ENCODE measurements around the gene ANXA4. TPM values are rescaled to one million over a fixed set of nuclear protein-coding genes. Genes with fewer than 3 reads are reported as not detected.

ANXA4 gene
- total and polyA plus RNA-seq, 4 donors: 17.6 to 135 (median 59.4) TPM

DNA sequence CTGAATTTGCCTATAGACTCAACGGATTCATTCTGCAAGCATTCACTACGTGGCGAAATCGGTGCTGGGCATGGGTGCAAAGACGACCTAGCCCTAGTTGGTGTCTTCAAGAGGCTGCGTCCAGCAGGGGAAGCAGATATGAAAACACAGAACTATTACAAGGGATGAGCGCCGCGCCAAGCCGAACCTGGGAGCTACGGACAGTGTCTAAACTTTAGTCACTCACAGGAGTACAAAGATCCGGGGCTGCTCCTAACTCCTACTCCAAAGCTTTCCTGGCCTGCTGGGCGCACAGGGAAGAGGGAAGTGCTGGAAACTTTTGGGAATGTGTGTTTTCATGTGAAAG, 732 bp upstream of the ANXA4 start:
- no peaks in the 10 kb centered on the region for H3K36me3 ChIP-seq (ENCODE audit: control insufficient read depth in 4 of 4, insufficient read depth in 3 of 4, low read depth in 1 of 4, low read length in 3 of 4)
- no peaks in the 10 kb centered on the region for H3K27me3 ChIP-seq (ENCODE audit: control insufficient read depth in 4 of 4, insufficient read depth in 4 of 4, low read length in 3 of 4)
- peaks cover 10 to 29% (median 14%) of the 10 kb centered on the region in 4 donors for H3K4me1 ChIP-seq (ENCODE audit: control insufficient read depth in 4 of 4, insufficient read depth in 4 of 4, low read length in 3 of 4)
- TF ChIP-seq FOXA2 (IDR thresholded peaks at IDR 0.05): no peak
- no peak for TF ChIP-seq GABPA (IDR thresholded peaks at IDR 0.05 in 1 of 2, conservative IDR thresholded peaks at IDR 0.05 in 1 of 2)
- TF ChIP-seq RAD21 (IDR thresholded peaks at IDR 0.05): peak in 1 of 2 donors; percentile 20
- TF ChIP-seq, protein P1, sequence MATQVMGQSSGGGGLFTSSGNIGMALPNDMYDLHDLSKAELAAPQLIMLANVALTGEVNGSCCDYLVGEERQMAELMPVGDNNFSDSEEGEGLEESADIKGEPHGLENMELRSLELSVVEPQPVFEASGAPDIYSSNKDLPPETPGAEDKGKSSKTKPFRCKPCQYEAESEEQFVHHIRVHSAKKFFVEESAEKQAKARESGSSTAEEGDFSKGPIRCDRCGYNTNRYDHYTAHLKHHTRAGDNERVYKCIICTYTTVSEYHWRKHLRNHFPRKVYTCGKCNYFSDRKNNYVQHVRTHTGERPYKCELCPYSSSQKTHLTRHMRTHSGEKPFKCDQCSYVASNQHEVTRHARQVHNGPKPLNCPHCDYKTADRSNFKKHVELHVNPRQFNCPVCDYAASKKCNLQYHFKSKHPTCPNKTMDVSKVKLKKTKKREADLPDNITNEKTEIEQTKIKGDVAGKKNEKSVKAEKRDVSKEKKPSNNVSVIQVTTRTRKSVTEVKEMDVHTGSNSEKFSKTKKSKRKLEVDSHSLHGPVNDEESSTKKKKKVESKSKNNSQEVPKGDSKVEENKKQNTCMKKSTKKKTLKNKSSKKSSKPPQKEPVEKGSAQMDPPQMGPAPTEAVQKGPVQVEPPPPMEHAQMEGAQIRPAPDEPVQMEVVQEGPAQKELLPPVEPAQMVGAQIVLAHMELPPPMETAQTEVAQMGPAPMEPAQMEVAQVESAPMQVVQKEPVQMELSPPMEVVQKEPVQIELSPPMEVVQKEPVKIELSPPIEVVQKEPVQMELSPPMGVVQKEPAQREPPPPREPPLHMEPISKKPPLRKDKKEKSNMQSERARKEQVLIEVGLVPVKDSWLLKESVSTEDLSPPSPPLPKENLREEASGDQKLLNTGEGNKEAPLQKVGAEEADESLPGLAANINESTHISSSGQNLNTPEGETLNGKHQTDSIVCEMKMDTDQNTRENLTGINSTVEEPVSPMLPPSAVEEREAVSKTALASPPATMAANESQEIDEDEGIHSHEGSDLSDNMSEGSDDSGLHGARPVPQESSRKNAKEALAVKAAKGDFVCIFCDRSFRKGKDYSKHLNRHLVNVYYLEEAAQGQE (IDR thresholded peaks at IDR 0.05): peak; percentile 26
- TF ChIP-seq SP1 (IDR thresholded peaks at IDR 0.05): no peak
- TF ChIP-seq, protein P2, sequence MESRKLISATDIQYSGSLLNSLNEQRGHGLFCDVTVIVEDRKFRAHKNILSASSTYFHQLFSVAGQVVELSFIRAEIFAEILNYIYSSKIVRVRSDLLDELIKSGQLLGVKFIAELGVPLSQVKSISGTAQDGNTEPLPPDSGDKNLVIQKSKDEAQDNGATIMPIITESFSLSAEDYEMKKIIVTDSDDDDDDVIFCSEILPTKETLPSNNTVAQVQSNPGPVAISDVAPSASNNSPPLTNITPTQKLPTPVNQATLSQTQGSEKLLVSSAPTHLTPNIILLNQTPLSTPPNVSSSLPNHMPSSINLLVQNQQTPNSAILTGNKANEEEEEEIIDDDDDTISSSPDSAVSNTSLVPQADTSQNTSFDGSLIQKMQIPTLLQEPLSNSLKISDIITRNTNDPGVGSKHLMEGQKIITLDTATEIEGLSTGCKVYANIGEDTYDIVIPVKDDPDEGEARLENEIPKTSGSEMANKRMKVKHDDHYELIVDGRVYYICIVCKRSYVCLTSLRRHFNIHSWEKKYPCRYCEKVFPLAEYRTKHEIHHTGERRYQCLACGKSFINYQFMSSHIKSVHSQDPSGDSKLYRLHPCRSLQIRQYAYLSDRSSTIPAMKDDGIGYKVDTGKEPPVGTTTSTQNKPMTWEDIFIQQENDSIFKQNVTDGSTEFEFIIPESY (IDR thresholded peaks at IDR 0.05): no peak
- TF ChIP-seq TAF1 (conservative IDR thresholded peaks at IDR 0.05): no peak
- TF ChIP-seq JUND (IDR thresholded peaks at IDR 0.05): no peak
- no peak for TF ChIP-seq FOXA1 (IDR thresholded peaks at IDR 0.05)
- TF ChIP-seq YY1 (IDR thresholded peaks at IDR 0.05): peak; percentile 52
- TF ChIP-seq HNF4G (IDR thresholded peaks at IDR 0.05): no peak
- TF ChIP-seq HNF4A (conservative IDR thresholded peaks at IDR 0.05): peak in 1 of 2 donors; percentile 13
- TF ChIP-seq, protein P3, sequence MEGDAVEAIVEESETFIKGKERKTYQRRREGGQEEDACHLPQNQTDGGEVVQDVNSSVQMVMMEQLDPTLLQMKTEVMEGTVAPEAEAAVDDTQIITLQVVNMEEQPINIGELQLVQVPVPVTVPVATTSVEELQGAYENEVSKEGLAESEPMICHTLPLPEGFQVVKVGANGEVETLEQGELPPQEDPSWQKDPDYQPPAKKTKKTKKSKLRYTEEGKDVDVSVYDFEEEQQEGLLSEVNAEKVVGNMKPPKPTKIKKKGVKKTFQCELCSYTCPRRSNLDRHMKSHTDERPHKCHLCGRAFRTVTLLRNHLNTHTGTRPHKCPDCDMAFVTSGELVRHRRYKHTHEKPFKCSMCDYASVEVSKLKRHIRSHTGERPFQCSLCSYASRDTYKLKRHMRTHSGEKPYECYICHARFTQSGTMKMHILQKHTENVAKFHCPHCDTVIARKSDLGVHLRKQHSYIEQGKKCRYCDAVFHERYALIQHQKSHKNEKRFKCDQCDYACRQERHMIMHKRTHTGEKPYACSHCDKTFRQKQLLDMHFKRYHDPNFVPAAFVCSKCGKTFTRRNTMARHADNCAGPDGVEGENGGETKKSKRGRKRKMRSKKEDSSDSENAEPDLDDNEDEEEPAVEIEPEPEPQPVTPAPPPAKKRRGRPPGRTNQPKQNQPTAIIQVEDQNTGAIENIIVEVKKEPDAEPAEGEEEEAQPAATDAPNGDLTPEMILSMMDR (IDR thresholded peaks at IDR 0.05; ENCODE audit: low read depth, low read length, missing input control): peak; percentile 18
- TF ChIP-seq, protein P4, sequence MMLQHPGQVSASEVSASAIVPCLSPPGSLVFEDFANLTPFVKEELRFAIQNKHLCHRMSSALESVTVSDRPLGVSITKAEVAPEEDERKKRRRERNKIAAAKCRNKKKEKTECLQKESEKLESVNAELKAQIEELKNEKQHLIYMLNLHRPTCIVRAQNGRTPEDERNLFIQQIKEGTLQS (IDR thresholded peaks at IDR 0.05): no peak
- TF ChIP-seq, protein P5, sequence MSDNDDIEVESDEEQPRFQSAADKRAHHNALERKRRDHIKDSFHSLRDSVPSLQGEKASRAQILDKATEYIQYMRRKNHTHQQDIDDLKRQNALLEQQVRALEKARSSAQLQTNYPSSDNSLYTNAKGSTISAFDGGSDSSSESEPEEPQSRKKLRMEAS (IDR thresholded peaks at IDR 0.05): no peak
- TF ChIP-seq EGR1 (IDR thresholded peaks at IDR 0.05; ENCODE audit: low read depth in 2 of 2): no peak
- TF ChIP-seq RXRA (IDR thresholded peaks at IDR 0.05): no peak
- no peak for TF ChIP-seq NR2F2 (IDR thresholded peaks at IDR 0.05)
- H3K9ac ChIP-seq (ENCODE audit: low read depth in 1 of 2, low read length in 2 of 2): peak overlapping the region; percentile 89 to 95
- H3K9me3 ChIP-seq (ENCODE audit: control insufficient read depth in 4 of 4, low read length in 3 of 4): no peaks in the 10 kb centered on the region
- DNase-seq (ENCODE audit: low spot score): peak; percentile 55
- peak overlapping the region; percentile 64 to 96 (median 92) for H3K4me3 ChIP-seq (ENCODE audit: low read depth in 1 of 3, low read length in 3 of 3)
- 1% methylated on average over 13 of the region's 13 CpGs for WGBS
- peak overlapping the region; percentile 98 to 99 for H3K27ac ChIP-seq (ENCODE audit: low read depth in 1 of 2, low read length in 2 of 2)

All from liver (tissue), 9 donors.